Measurements from ENCODE around the gene SMARCA4.

SMARCA4 gene

GRCh38 chr19:10960314-10961072 is at the start of gene SMARCA4:
SMARCA4 (plus strand) TSS chr19:10961030; CDS start chr19:10984152, 23,122 bp downstream.
- DNase-seq = peak; percentile 52 to 98 (median 90)

GRCh38 chr19:10911579-10912363 is 49.1 kb upstream of the SMARCA4 start:
- peak in 1 of 51 donors; percentile 16 for DNase-seq

- no peak for DNase-seq
Observed at GRCh38 chr19:10912619-10913018, 48.2 kb upstream of the SMARCA4 start.

DNA sequence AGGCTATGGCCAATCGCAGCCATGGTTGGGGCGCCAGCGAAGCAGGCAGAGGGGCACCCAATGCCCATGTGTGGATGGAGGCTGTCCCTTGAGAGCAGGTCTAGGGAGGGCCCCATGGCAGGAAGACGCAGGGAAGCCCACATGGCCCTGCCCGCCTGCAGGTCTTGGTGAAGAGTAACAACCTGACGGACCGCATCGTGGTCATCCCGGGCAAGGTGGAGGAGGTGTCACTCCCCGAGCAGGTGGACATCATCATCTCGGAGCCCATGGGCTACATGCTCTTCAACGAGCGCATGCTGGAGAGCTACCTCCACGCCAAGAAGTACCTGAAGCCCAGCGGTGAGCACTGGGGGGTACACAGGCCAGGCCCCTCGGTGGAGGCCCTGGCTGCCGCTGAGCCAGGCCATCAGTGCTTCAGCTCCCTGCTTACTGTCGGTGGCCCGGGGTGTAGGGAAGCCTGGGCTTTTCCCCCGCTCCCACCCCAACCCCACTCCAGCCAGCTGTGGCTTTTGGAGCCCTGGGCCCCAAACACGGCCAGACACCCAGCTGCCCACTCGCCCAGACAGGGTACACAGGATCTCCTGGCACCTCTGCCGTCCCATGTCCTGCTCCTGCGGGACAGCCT is 47.0 kb upstream of the SMARCA4 start:
- DNase-seq = no peak

DNA sequence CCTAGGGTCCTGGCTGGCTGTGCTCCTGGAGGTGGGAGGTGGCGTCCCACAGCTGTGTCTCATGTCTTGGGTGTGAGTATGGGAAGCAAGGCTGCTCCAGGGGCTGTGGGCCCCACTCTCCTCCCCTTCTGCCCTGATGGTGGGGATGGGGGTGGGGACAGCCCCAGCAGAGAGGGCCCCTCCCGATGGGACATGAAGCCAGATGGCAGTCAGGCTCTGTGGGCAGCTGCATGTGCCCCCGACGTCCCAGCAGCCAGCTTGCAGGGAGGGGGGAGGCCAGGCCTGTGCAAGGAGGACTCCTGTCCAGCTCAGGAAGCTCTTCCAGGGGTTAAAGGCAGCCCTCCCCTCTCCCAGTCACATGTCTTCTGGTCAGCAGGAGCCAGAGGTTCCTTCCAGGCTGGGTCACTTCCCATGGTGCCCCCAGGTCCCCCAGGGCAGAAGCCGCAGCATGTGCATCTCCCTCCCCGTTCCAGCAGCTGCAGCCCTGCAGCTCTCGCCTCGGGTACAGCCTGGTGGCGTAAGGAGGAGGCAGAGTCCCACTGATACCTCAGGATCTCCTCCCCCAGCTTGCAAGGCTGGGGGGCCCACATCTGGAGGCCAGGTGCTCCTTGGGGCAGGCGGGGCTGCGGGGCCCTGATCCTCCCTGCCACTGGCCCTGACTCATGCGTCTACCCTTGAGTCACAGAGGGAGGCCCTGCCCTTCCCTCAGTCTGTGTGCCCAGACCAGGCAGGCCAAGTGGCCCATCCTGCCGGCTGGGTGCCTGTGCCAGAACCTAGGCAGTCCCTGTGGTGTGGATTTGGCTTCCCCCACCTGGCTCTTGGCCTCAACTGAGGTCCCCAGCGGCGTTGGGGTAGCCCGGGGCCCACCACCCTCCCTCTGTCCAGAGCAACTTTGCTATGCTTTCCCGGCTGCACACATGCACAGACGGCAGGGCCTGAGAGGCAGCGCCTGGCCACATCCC is 45.4 kb upstream of the SMARCA4 start:
- DNase-seq = no peak

- no peak for DNase-seq
Observed at GRCh38 chr19:10916602-10917001, 44.2 kb upstream of the SMARCA4 start.

DNA sequence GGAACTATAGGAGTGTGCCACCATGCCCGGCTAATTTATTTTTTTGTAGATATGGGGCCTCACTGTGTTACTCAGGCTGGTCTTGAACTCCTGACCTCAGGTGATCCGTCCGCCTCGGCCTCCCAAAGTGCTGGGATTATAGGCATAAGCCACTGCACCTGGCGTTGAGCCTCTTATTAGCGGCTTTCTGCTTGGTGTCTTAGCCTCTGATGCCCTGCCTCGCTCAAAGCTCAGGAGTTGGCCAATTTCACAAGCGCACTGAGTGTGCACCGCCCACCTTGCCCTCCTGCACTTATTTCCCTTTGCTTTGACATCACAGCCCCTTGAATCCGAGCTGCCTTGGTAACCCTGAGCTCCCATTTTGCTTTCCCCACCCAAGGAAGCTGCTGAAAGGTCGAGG is 42.5 kb upstream of the SMARCA4 start:
- no peak for DNase-seq

- DNase-seq = no peak
Observed at GRCh38 chr19:10919352-10920287, 41.2 kb upstream of the SMARCA4 start.

DNA sequence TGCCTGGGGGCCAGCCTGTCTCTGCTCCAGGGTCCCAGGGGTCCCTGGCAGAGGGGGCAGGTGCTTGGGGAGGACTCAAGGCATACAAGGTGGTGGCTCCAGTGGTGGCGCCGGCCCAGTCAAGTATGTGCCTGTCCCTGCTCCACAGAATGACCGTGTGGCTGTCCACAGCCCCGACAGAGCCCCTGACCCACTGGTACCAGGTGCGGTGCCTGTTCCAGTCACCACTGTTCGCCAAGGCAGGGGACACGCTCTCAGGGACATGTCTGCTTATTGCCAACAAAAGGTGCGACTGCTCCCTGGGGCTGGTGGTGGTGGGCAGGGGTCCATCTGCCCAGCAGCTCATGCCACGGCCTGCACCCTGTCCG is 40.6 kb upstream of the SMARCA4 start:
- DNase-seq = no peak

DNA sequence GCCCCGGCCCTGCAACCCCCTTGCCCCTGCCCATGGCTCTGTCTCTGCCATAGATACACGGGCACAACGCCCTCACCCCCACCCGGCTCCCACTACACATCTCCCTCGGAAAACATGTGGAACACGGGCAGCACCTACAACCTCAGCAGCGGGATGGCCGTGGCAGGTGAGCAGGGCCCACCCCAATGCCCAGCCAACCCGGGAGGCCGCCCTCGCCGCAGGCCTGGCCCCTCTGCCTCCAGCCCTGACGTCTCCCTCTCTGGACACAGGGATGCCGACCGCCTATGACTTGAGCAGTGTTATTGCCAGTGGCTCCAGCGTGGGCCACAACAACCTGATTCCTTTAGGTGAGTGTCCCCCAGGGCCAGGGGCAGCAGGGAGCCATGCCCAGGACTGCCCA is 40.0 kb upstream of the SMARCA4 start:
- no peak for DNase-seq

- DNase-seq = no peak
Observed at GRCh38 chr19:10921199-10921909, 39.5 kb upstream of the SMARCA4 start.

- no peak for DNase-seq
Observed at GRCh38 chr19:10921910-10922637, 38.8 kb upstream of the SMARCA4 start.

DNA sequence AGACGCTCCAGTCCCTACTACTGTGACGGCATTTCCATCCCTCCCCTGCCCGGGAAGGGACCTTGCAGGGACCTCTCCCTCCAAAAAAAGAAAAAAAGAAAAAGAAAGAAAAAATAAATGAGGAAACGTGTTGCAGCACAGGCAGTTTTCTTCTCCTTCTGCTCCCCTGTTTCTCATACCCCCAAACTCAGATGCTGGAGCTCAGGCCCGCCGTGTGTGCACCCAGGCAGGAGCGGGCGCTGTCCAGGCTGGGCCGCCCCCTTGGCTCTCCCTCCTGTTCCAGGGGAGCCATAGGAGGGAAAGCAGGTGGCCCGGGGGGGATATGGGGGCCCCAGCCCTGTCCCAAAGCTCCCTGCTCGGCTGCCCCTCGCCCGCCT is 38.2 kb upstream of the SMARCA4 start:
- no peak for DNase-seq

GRCh38 chr19:10923260-10924112 is 37.3 kb upstream of the SMARCA4 start:
- no peak for DNase-seq

DNA sequence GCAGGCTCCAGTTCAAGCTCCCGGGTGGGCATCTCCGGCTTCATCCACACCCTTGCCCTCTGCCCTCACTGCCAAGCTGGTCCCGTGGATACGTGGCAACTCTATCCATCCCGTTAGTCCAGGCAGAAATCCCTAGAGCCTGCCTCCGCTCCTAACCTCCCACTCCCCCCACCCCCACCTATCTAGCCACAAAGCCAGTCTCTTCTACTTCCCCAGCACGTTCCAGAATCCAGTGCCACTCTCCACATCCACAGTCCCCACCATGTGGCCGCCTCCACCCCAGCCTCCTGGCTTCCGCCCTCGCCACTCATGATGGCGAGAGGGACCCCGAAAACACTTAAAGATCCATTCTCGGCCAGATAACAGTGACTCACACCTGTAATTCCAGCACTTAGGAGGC is 36.2 kb upstream of the SMARCA4 start:
- DNase-seq = no peak

GRCh38 chr19:10927730-10928562 is 32.9 kb upstream of the SMARCA4 start:
- DNase-seq = no peak
